Upper lobe of left lung (tissue), 6 donors: ENCODE data around the gene PTPRN2. TPM values are rescaled to one million over a fixed set of nuclear protein-coding genes. Genes with fewer than 3 reads are reported as not detected.

ENCODE experiments used
- ATAC-seq, 2 donors: fragments of 200-7000 bp; cut with Tn5 transposase; one replicate each; pipeline ENCODE4 v1.9.1; 2022; ENCODE audit warnings: mild to moderate bottlenecking in 2 of 2, moderate library complexity in 2 of 2; ENCODE audit not compliant: low FRiP score in 2 of 2
- DNase-seq, 2 donors: peaks; one replicate each; pipeline ENCODE4 v3.0.0-alpha.2; 2019 to 2020
- H3K27ac ChIP-seq, 4 donors: fragments of 200-600 bp; sonication (generic); one replicate each; pipeline ENCODE4 v1.5.1; 2016 to 2019
- H3K27me3 ChIP-seq, 4 donors: fragments of 200-600 bp; sonication (generic); one replicate each; pipeline ENCODE4 v1.5.1; 2017 to 2019
- H3K36me3 ChIP-seq, 4 donors: fragments of 200-600 bp; sonication (generic); one replicate each; pipeline ENCODE4 v1.5.1; 2016 to 2019
- H3K4me1 ChIP-seq, 4 donors: fragments of 200-600 bp; sonication (generic); one replicate each; pipeline ENCODE4 v1.5.1; 2018 to 2019
- H3K4me3 ChIP-seq, 4 donors: fragments of 200-600 bp; sonication (generic); one replicate each; pipeline ENCODE4 v1.5.1; 2017 to 2019; ENCODE audit warnings: mild to moderate bottlenecking in 2 of 4, moderate library complexity in 1 of 4
- H3K9me3 ChIP-seq, 4 donors: fragments of 200-600 bp; sonication (generic); one replicate each; pipeline ENCODE4 v1.5.1; 2018 to 2019
- EP300 ChIP-seq, 4 donors: sonication (generic); formaldehyde crosslinking; IDR thresholded peaks; one replicate each; pipeline ENCODE4 v1.5.1; 2017; ENCODE audit warnings: antibody characterized with exemption in 4 of 4, control low read depth in 2 of 4
- POLR2A ChIP-seq, 4 donors: fragments of 450-650 bp; IDR thresholded peaks; one replicate each; pipeline ENCODE4 v1.5.1; 2016 to 2017; ENCODE audit warnings: antibody characterized with exemption in 4 of 4, mild to moderate bottlenecking in 2 of 4
- POLR2AphosphoS5 ChIP-seq, 2 donors: sonication (generic); formaldehyde crosslinking; IDR thresholded peaks; one replicate each; pipeline ENCODE4 v1.5.1; 2017; ENCODE audit warnings: antibody characterized with exemption in 2 of 2
- WGBS, 2 donors: methylation state at CpG; one replicate each; pipeline ENCODE4 v1.1.5; 2017 to 2018; 5-methylcytosine and 5-hydroxymethylcytosine counted together
- total RNA-seq, 6 donors: library from RNA; depleted of rRNA in 4 of 6; stranded (reverse); fragments of >200 nt in 4 of 6; gene quantifications; one replicate each; pipeline versions ENCODE4 v1.1.0 to v1.2.1, GENCODE V29; 2016 to 2021
- TF ChIP-seq, protein P1 (sequence below), 6 experiments: fragments of 450-650 bp in 4 of 6; fragments of 200-600 bp in 2 of 6; sonication (generic) in 2 of 6; IDR thresholded peaks; one replicate each; pipeline ENCODE4 v1.5.1; 2016 to 2019; ENCODE audit warnings: antibody characterized with exemption in 6 of 6
- donor health status: DM: no; HTN: no; CAD: no; lungs with moderate emphysema.
- donor health status: DM: no; HTN: yes; CAD: no; lungs with severe emphysema.

The PTPRN2 gene
- total RNA-seq, 6 donors from 2014 or later = 3.3 to 7.9 (median 5.2) TPM

DNA sequence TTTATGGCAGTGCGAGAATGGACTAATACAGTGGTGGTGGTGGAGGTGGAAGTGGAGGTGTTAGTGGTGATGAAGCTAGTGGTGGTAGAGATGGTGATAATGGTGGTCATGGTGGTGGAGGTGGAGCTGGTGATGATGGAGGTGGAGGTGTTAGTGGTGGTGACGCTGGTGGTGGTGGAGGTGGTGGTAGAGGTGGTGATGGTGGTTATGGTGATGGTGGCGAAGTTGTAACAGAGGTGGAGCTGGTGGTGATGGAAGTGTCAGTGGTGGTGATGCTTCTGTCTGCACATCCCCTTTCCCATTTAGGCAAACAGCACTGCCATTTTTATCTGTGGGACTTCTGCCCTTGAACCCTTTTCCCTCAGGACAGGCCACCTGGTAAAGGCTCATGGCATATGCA, 7.4 kb upstream of the PTPRN2 start:
- H3K36me3 ChIP-seq = no peaks in the 10 kb centered on the region
- H3K27ac ChIP-seq = no peak overlapping the region
- WGBS, 2 donors = 55 to 57% methylated on average over 3 of the region's 3 CpGs
- peak; percentile 77 to 99 for ATAC-seq
- no peak for DNase-seq
- H3K9me3 ChIP-seq = no peaks in the 10 kb centered on the region
- no peaks in the 10 kb centered on the region for H3K4me1 ChIP-seq
- TF ChIP-seq, protein P1, sequence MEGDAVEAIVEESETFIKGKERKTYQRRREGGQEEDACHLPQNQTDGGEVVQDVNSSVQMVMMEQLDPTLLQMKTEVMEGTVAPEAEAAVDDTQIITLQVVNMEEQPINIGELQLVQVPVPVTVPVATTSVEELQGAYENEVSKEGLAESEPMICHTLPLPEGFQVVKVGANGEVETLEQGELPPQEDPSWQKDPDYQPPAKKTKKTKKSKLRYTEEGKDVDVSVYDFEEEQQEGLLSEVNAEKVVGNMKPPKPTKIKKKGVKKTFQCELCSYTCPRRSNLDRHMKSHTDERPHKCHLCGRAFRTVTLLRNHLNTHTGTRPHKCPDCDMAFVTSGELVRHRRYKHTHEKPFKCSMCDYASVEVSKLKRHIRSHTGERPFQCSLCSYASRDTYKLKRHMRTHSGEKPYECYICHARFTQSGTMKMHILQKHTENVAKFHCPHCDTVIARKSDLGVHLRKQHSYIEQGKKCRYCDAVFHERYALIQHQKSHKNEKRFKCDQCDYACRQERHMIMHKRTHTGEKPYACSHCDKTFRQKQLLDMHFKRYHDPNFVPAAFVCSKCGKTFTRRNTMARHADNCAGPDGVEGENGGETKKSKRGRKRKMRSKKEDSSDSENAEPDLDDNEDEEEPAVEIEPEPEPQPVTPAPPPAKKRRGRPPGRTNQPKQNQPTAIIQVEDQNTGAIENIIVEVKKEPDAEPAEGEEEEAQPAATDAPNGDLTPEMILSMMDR (IDR thresholded peaks at IDR 0.05) = no peak
- TF ChIP-seq POLR2A (IDR thresholded peaks at IDR 0.05) = no peak
- no peak for TF ChIP-seq POLR2AphosphoS5 (IDR thresholded peaks at IDR 0.05)
- no peaks in the 10 kb centered on the region for H3K27me3 ChIP-seq
- H3K4me3 ChIP-seq = no peak overlapping the region

DNA sequence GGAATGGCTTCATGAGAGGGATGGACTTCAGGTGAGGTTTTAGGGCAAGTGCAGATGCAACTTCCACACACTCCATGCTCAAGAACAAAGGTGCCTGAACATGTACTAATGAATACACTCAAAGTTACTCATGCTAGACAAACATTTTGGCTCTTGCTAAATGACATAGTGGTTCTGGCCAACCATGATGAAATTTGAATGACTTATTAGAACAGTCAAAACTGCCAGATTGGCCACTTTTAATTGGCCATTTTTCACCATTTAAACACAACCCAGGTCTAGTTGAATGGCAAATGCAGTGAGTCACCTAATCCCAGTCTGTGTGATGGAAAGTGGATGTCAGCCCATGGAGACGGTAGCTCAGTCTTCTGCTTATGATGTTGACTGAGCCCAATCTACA, 4.9 kb upstream of the PTPRN2 start:
- Histone ChIP-seq H3K27ac (no peak overlapping the region), H3K4me1 (peaks cover 0 to 7% (median 2%) of the 10 kb centered on the region in 4 donors), H3K27me3 (no peaks in the 10 kb centered on the region), H3K4me3 (no peak overlapping the region), H3K9me3 (no peaks in the 10 kb centered on the region), H3K36me3 (no peaks in the 10 kb centered on the region)
- no peak for DNase-seq
- TF ChIP-seq POLR2AphosphoS5 (IDR thresholded peaks at IDR 0.05) (no peak), POLR2A (IDR thresholded peaks at IDR 0.05) (no peak), EP300 (IDR thresholded peaks at IDR 0.05) (no peak)
- TF ChIP-seq, protein P1 (IDR thresholded peaks at IDR 0.05) = no peak
- 78 to 100% methylated on average over 1 of the region's 1 CpG for WGBS, 2 donors
- ATAC-seq = no peak

GRCh38 chr7:158591944-158592343, 4.3 kb upstream of the PTPRN2 start:
- Histone ChIP-seq H3K27me3 (peaks cover 0 to under 1% (median under 1%) of the 10 kb centered on the region in 4 donors), H3K4me1 (peaks cover 5 to 13% (median 8%) of the 10 kb centered on the region in 4 donors), H3K4me3 (no peak overlapping the region), H3K9me3 (no peaks in the 10 kb centered on the region), H3K27ac (no peak overlapping the region), H3K36me3 (no peaks in the 10 kb centered on the region)
- 89 to 90% methylated on average over 15 of the region's 15 CpGs for WGBS, 2 donors
- DNase-seq (no peak), ATAC-seq (no peak)
- TF ChIP-seq, protein P1 (IDR thresholded peaks at IDR 0.05) = no peak
- TF ChIP-seq POLR2A (IDR thresholded peaks at IDR 0.05) = no peak
- no peak for TF ChIP-seq EP300 (IDR thresholded peaks at IDR 0.05)
- TF ChIP-seq POLR2AphosphoS5 (IDR thresholded peaks at IDR 0.05) = no peak

DNA sequence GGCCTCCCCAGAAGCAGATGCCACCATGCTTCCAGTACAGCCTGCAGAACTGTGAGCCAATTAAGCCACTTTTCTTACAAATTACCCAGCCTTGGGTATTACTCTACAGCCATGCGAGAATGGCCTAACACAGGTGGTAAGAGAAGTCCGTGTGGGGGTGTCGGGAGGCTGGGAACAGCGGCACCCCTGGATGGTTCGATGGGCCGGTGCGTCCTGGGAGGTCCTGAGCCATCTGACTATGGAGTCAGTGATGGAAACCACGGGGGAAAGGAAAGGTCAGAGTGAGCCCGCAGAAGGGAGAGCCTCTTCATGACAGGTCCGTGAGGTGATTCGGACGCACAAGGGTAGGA, 2.5 kb upstream of the PTPRN2 start:
- Histone ChIP-seq H3K9me3 (no peaks in the 10 kb centered on the region), H3K36me3 (no peaks in the 10 kb centered on the region), H3K4me1 (peaks cover 14 to 26% (median 20%) of the 10 kb centered on the region in 4 donors), H3K27ac (no peak overlapping the region), H3K4me3 (no peak overlapping the region), H3K27me3 (peaks cover 0 to 14% (median 10%) of the 10 kb centered on the region in 4 donors)
- ATAC-seq (no peak), DNase-seq (no peak)
- no peak for TF ChIP-seq POLR2AphosphoS5 (IDR thresholded peaks at IDR 0.05)
- no peak for TF ChIP-seq EP300 (IDR thresholded peaks at IDR 0.05)
- TF ChIP-seq POLR2A (IDR thresholded peaks at IDR 0.05) = no peak
- TF ChIP-seq, protein P1 (IDR thresholded peaks at IDR 0.05) = no peak
- 89 to 91% methylated on average over 12 of the region's 12 CpGs for WGBS, 2 donors

DNA sequence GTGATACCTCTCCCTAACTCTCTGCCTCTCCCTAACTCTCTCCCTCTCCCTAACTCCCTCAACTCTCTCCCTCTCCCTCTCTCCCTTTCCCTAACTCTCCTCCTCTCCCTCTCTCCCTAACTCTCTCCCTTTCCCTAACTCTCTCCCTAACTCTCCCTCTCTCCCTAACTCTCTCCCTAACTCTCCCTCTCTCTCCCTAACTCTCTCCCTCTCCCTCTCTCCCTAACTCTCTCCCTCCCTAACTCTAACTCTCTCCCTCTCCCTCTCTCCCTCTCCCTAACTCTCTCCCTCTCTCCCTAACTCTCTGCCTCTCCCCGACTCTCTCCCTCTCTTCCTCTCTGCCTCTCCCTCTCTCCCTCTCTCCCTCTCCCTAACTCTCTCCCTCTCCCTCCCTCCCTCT, 2.0 kb upstream of the PTPRN2 start:
- no peak for ATAC-seq
- Histone ChIP-seq H3K4me1 (peaks cover 14 to 26% (median 20%) of the 10 kb centered on the region in 4 donors), H3K9me3 (no peaks in the 10 kb centered on the region), H3K27me3 (peaks cover 0 to 14% (median 10%) of the 10 kb centered on the region in 4 donors), H3K27ac (no peak overlapping the region), H3K36me3 (no peaks in the 10 kb centered on the region), H3K4me3 (no peak overlapping the region)
- 19% methylated on average over 1 of the region's 1 CpG; no CpG with 5 or more reads in 1 of the 2 donors for WGBS, 2 donors
- DNase-seq = no peak
- TF ChIP-seq, protein P1 (IDR thresholded peaks at IDR 0.05) = no peak
